IMR-90 (cell line): ENCODE data around the gene FEM1B. TPM values are rescaled to one million over a fixed set of nuclear protein-coding genes. Genes with fewer than 3 reads are reported as not detected.

ENCODE experiments used
- RCOR1 ChIP-seq: IDR thresholded peaks from 2 replicates; pipeline ENCODE4 v1.6.1; 2012; ENCODE audit warnings: mild to moderate bottlenecking, low read length, improper control_type of control experiment; ENCODE audit not compliant: insufficient replicate concordance
- polyA plus RNA-seq, 3 experiments: library from polyadenylated mRNA; depleted of rRNA; stranded (reverse); fragments of >200 nt; gene quantifications; 2 replicates each; pipeline ENCODE4 v1.2.3, GENCODE V29; 2012; ENCODE audit warnings: low replicate concordance in 1 of 3
- total RNA-seq: library from RNA; depleted of rRNA; stranded (reverse); fragments of >200 nt; gene quantifications from 2 replicates; pipeline ENCODE4 v1.2.3, GENCODE V29; 2012
- TF ChIP-seq, protein P1 (sequence below): conservative IDR thresholded peaks from 2 replicates; pipeline ENCODE4 v1.5.1; 2012; ENCODE audit warnings: mild to moderate bottlenecking, low read depth, low read length, improper control_type of control experiment
- TF ChIP-seq, protein P2 (sequence below): fragments of 150-350 bp; IDR thresholded peaks from 2 replicates; pipeline ENCODE4 v1.6.1; 2016; ENCODE audit warnings: low read depth, mild to moderate bottlenecking, low read length, moderate library complexity, borderline replicate concordance

Gene FEM1B
- total and polyA plus RNA-seq, 2 of the 4 experiments (the other 2 are of a cell fraction), result 16.9 to 51.4 TPM

DNA sequence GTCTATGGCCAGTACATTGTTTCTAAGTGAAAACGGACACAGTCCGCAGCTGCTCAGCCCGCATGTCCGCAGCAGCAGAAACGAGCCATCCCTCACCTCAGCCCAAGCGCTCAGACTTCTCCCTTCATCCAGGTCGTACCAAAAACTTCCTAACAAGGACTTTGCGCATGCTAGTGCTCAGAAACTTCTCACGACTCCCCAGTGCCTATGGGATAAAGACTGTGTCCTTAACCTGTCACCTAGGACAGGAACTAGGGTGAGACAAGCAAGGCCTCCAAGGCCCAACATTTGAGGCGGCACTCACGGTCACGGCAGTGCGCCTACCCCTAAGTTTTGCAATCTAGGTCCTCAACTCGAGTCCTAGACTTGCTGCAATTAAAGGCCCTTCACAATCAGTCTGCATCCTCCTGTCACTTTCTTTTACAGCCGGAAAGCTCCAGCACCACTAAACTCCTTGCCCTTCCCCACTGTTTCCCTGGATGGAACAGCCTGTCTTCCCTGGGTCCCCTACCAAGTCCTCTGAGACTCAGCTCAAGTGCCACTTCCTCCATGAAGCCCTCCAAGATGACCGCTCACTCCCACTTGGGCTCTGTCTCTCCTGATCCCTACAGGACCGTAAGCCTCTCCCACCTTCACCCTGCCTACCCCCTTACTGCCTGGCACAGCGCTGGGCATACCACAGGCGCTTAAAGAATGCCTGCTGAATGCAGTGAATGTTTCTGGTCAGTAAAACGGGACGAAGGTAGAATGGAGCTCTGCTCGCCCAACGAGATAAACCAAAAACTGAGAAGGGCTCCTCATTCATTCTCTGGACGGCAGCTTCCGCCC is 49.2 kb upstream of the FEM1B start (continued):
- TF ChIP-seq, protein P1, sequence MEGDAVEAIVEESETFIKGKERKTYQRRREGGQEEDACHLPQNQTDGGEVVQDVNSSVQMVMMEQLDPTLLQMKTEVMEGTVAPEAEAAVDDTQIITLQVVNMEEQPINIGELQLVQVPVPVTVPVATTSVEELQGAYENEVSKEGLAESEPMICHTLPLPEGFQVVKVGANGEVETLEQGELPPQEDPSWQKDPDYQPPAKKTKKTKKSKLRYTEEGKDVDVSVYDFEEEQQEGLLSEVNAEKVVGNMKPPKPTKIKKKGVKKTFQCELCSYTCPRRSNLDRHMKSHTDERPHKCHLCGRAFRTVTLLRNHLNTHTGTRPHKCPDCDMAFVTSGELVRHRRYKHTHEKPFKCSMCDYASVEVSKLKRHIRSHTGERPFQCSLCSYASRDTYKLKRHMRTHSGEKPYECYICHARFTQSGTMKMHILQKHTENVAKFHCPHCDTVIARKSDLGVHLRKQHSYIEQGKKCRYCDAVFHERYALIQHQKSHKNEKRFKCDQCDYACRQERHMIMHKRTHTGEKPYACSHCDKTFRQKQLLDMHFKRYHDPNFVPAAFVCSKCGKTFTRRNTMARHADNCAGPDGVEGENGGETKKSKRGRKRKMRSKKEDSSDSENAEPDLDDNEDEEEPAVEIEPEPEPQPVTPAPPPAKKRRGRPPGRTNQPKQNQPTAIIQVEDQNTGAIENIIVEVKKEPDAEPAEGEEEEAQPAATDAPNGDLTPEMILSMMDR, result no peak
- TF ChIP-seq, protein P2, sequence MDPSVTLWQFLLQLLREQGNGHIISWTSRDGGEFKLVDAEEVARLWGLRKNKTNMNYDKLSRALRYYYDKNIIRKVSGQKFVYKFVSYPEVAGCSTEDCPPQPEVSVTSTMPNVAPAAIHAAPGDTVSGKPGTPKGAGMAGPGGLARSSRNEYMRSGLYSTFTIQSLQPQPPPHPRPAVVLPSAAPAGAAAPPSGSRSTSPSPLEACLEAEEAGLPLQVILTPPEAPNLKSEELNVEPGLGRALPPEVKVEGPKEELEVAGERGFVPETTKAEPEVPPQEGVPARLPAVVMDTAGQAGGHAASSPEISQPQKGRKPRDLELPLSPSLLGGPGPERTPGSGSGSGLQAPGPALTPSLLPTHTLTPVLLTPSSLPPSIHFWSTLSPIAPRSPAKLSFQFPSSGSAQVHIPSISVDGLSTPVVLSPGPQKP, result no peak
- no peak for TF ChIP-seq RCOR1
